Measurements from ENCODE around the gene MTMR3. TPM values are rescaled to one million over a fixed set of nuclear protein-coding genes. Genes with fewer than 3 reads are reported as not detected.

The MTMR3 gene
- total RNA-seq, 1 experiment from 2014 or later, result 12.1 TPM

DNA sequence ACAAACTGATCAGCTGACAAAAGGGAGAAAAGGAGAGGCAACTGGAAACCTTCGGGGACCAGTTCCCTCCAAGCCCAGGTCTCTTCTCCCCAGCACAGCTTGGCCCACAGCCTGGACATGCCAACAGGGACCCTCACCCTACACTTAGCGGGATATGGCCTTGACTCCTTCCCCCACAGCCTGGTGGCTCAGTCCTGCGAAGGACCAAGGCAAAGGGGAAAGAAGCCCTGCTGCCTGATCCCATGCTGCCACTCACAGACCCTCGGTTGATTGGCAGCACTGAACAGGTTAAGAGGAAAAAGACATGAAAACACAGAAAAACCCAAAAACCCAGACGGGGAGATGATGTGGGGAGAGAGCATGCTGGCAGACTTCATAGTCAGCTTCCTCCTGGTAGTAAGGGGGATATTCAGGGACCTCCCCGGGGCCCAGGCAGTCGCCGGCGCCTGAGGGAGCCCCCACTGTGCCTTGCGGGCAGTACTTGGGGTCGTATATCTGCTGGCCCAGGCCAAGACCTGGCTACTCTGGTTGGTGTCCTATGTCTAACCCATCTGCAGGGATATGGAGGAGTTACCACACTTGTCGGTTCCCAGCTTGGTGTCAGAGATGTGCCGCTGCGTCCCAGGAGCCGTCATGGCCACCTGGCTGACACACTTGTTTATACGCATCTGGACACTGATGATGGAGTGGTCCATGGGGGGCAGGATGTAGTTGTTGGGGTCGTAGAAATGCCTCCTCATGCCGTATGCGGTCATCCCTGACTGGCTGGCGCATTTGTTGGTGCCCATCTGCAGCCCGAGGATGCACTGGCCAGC lies 163.1 kb downstream of the MTMR3 start:
- BruUV-seq (replicated peaks), result no TSS peak
- H3K4me1 ChIP-seq (ENCODE audit: insufficient read depth, low read length), result peaks cover 19% of the 10 kb centered on the region
- no peaks in the 10 kb centered on the region for H3K9me3 ChIP-seq (ENCODE audit: low read length)
- H3K4me3 ChIP-seq (ENCODE audit: low read length), result no peak overlapping the region
- H3F3A ChIP-seq (ENCODE audit: low read length, unreplicated experiment), result no peaks in the 10 kb centered on the region
- H3K36me3 ChIP-seq (ENCODE audit: low read depth, low read length), result no peaks in the 10 kb centered on the region
- H3K9me2 ChIP-seq (replicated peaks; ENCODE audit: low read length), result no peaks in the 10 kb centered on the region
- no peak overlapping the region for H2AFZ ChIP-seq (ENCODE audit: low read length)
- ChIA-PET CTCF (no interaction called here), POLR2A (ENCODE audit: unreplicated experiment) (no interaction called here)
- H3K27me3 ChIP-seq (ENCODE audit: low read length), result no peaks in the 10 kb centered on the region
- ATAC-seq (no peak), DNase-seq (no peak)
- no peak overlapping the region for H3K27ac ChIP-seq (ENCODE audit: low read length)
- intact Hi-C loops (cut with micrococcal nuclease), result no loop called here
- H3K79me2 ChIP-seq (ENCODE audit: low read length), result no peaks in the 10 kb centered on the region
- TF ChIP-seq, protein P1, sequence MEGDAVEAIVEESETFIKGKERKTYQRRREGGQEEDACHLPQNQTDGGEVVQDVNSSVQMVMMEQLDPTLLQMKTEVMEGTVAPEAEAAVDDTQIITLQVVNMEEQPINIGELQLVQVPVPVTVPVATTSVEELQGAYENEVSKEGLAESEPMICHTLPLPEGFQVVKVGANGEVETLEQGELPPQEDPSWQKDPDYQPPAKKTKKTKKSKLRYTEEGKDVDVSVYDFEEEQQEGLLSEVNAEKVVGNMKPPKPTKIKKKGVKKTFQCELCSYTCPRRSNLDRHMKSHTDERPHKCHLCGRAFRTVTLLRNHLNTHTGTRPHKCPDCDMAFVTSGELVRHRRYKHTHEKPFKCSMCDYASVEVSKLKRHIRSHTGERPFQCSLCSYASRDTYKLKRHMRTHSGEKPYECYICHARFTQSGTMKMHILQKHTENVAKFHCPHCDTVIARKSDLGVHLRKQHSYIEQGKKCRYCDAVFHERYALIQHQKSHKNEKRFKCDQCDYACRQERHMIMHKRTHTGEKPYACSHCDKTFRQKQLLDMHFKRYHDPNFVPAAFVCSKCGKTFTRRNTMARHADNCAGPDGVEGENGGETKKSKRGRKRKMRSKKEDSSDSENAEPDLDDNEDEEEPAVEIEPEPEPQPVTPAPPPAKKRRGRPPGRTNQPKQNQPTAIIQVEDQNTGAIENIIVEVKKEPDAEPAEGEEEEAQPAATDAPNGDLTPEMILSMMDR (conservative IDR thresholded peaks at IDR 0.05; ENCODE audit: low read depth, low read length), result no peak
- no peak for TF ChIP-seq EZH2phosphoT487 (IDR thresholded peaks at IDR 0.05; ENCODE audit: borderline replicate concordance, low read length)
- H3K4me2 ChIP-seq (ENCODE audit: low read length), result no peak overlapping the region
- H3K9ac ChIP-seq (ENCODE audit: low read length), result no peak overlapping the region
- H4K20me1 ChIP-seq (ENCODE audit: low read length), result no peaks in the 10 kb centered on the region

DNA sequence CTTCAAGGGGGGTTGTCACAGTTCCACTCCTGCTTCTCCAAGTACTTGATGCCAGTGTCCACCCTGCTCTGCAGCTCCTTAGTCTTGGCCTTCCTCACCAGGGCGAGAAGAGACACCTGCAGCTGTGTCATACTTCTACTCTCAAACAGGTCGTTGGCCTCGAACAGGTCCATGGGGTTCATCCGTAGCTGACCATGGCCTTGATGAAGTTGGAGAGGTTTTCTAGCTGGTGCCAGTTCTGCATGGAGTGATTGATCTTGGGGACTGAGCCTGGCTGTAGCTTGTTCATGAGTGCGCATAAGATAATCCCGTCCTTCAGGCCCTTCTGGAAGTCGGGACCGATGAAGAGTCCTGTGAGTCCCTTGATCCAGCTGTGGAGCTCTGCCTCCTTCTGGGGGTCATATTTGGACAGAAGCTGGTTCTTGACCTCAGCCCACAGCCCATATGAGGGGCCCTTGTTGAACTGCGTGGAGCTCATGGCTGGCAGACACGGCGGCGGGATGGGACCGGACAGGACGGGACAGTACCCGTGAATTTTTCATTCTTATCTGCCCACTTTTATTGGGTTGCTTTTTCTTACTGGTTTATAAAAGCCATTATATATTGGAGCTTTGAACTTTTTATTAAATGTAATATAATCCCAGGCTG lies 163.9 kb downstream of the MTMR3 start:
- TF ChIP-seq EZH2phosphoT487 (IDR thresholded peaks at IDR 0.05; ENCODE audit: borderline replicate concordance, low read length) (no peak), EZH2 (IDR thresholded peaks at IDR 0.05; ENCODE audit: low read length, unreplicated experiment) (no peak)
- TF ChIP-seq, protein P1 (conservative IDR thresholded peaks at IDR 0.05; ENCODE audit: low read depth, low read length), result no peak
- Histone ChIP-seq H3K27ac (ENCODE audit: low read length) (no peak overlapping the region), H4K20me1 (ENCODE audit: low read length) (no peaks in the 10 kb centered on the region), H3K9ac (ENCODE audit: low read length) (no peak overlapping the region), H3K4me1 (ENCODE audit: insufficient read depth, low read length) (peaks cover 19% of the 10 kb centered on the region), H3K4me3 (ENCODE audit: low read length) (no peak overlapping the region), H3K79me2 (ENCODE audit: low read length) (no peaks in the 10 kb centered on the region), H3K36me3 (ENCODE audit: low read depth, low read length) (no peaks in the 10 kb centered on the region), H3F3A (ENCODE audit: low read length, unreplicated experiment) (no peaks in the 10 kb centered on the region), H3K9me2 (replicated peaks; ENCODE audit: low read length) (no peaks in the 10 kb centered on the region), H3K9me3 (ENCODE audit: low read length) (no peaks in the 10 kb centered on the region), H2AFZ (ENCODE audit: low read length) (no peak overlapping the region), H3K4me2 (ENCODE audit: low read length) (no peak overlapping the region), H3K27me3 (ENCODE audit: low read length) (no peaks in the 10 kb centered on the region)
- intact Hi-C loops (cut with micrococcal nuclease), result no loop called here
- DNase-seq (no peak), ATAC-seq (no peak)
- POLR2A ChIA-PET (ENCODE audit: unreplicated experiment), result no interaction called here
- BruUV-seq (replicated peaks), result no TSS peak
- CTCF ChIA-PET, result no interaction called here

DNA sequence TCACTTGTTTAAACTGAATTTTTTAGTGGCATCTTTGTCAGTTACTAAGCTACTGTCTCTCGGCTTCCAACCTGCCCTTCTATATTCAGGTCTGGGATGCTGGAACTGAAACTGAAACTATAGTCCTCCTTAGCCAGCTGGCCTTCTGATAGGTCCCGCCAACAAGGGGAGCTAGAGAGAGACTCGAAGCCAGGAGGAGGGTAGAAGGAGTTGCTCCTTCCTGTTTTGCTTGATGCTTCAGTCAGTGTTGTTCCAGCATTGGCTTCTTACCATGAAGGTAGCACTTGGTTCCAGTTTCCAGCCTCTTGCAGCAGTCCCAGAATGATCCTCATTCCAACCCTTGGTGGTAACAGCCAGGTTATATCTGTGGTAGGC lies 164.4 kb downstream of the MTMR3 start:
- Histone ChIP-seq H3K9ac (ENCODE audit: low read length) (no peak overlapping the region), H3K4me1 (ENCODE audit: insufficient read depth, low read length) (peaks cover 19% of the 10 kb centered on the region), H4K20me1 (ENCODE audit: low read length) (no peaks in the 10 kb centered on the region), H3K4me2 (ENCODE audit: low read length) (no peak overlapping the region), H3K9me3 (ENCODE audit: low read length) (no peaks in the 10 kb centered on the region), H3K79me2 (ENCODE audit: low read length) (no peaks in the 10 kb centered on the region), H3F3A (ENCODE audit: low read length, unreplicated experiment) (no peaks in the 10 kb centered on the region), H3K27ac (ENCODE audit: low read length) (no peak overlapping the region), H3K36me3 (ENCODE audit: low read depth, low read length) (no peaks in the 10 kb centered on the region), H3K9me2 (replicated peaks; ENCODE audit: low read length) (no peaks in the 10 kb centered on the region), H2AFZ (ENCODE audit: low read length) (no peak overlapping the region), H3K4me3 (ENCODE audit: low read length) (no peak overlapping the region), H3K27me3 (ENCODE audit: low read length) (no peaks in the 10 kb centered on the region)
- ChIA-PET CTCF (no interaction called here), POLR2A (ENCODE audit: unreplicated experiment) (no interaction called here)
- no peak for ATAC-seq
- TF ChIP-seq EZH2 (IDR thresholded peaks at IDR 0.05; ENCODE audit: low read length, unreplicated experiment) (no peak), EZH2phosphoT487 (IDR thresholded peaks at IDR 0.05; ENCODE audit: borderline replicate concordance, low read length) (no peak)
- TF ChIP-seq, protein P1 (conservative IDR thresholded peaks at IDR 0.05; ENCODE audit: low read depth, low read length), result no peak
- intact Hi-C loops (cut with micrococcal nuclease), result no loop called here
- no peak for DNase-seq
- no TSS peak for BruUV-seq (replicated peaks)

Measured in PC-3 (cell line).